Measurements from ENCODE around the gene TLE2. TPM values are rescaled to one million over a fixed set of nuclear protein-coding genes. Genes with fewer than 3 reads are reported as not detected.

The TLE2 gene
- total RNA-seq, 2 donors from 2014 or later = 34.5 to 45.2 TPM

DNA sequence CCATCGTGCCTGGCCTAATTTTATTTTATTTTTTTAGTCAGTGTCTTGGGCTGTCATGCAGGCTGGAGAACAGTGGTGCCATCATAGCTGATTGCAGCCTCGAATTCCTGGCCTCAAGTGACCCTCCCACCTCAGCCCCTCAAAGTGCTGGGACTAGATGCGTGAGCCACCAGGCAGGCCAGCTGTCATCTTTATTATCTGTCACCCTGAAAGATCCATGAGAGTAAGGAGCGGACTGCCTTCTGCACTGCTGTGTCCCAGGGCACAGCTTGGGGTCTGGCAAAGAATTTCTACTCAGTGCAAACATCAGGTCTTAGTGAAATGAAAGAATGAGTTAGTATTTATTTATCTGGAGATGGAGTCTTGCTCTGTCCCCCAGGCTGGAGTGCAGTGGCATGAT, 42.7 kb upstream of the TLE2 start:
- ATAC-seq (no peak), DNase-seq (no peak)
- no peaks in the 10 kb centered on the region for H3K9me3 ChIP-seq
- intact Hi-C loops (cut with DNase I) = loop anchor here (5.0 kb wide), 1 partner anchor 41 kb away; no protein-coding TSS in a partner anchor
- H3K27me3 ChIP-seq = no peaks in the 10 kb centered on the region
- H3K36me3 ChIP-seq (replicated peaks in 1 of 2; ENCODE audit: insufficient read depth in 1 of 2, low read depth in 2 of 2) = no peaks in the 10 kb centered on the region
- no peak overlapping the region for H3K4me3 ChIP-seq
- H3K27ac ChIP-seq = no peak overlapping the region
- 83 to 88% methylated on average over 4 of the region's 4 CpGs for WGBS, 2 donors
- TF ChIP-seq CTCF (IDR thresholded peaks at IDR 0.05) = no peak
- TF ChIP-seq POLR2A (IDR thresholded peaks at IDR 0.05) = no peak
- H3K4me1 ChIP-seq = peaks cover 9% of the 10 kb centered on the region

GRCh38 chr19:3068071-3068470, 39.0 kb upstream of the TLE2 start:
- H3K9me3 ChIP-seq = no peaks in the 10 kb centered on the region
- H3K4me1 ChIP-seq = peaks cover 22% of the 10 kb centered on the region
- no peak overlapping the region for H3K4me3 ChIP-seq
- TF ChIP-seq CTCF (IDR thresholded peaks at IDR 0.05) (peak in 1 of 7 experiments; percentile 27), POLR2A (IDR thresholded peaks at IDR 0.05) (peak in 2 of 3 donors; percentile 10 to 32)
- DNase-seq (peak; percentile 57 to 76 (median 76)), ATAC-seq (peak; percentile 81)
- intact Hi-C loops (cut with DNase I) = no loop called here
- 41 to 80% methylated on average over 1 to 20 of the region's 21 CpGs for WGBS, 2 donors
- H3K36me3 ChIP-seq (replicated peaks in 1 of 2; ENCODE audit: insufficient read depth in 1 of 2, low read depth in 2 of 2) = no peaks in the 10 kb centered on the region
- peak overlapping the region in 3 of 4 donors; percentile 52 to 79 (median 67) for H3K27ac ChIP-seq
- no peaks in the 10 kb centered on the region for H3K27me3 ChIP-seq

GRCh38 chr19:3067563-3067962, 38.5 kb upstream of the TLE2 start:
- peaks cover 28% of the 10 kb centered on the region for H3K4me1 ChIP-seq
- H3K9me3 ChIP-seq = no peaks in the 10 kb centered on the region
- no peak for TF ChIP-seq POLR2A (IDR thresholded peaks at IDR 0.05)
- TF ChIP-seq CTCF (IDR thresholded peaks at IDR 0.05) = no peak
- ATAC-seq (no peak), DNase-seq (no peak)
- 87 to 88% methylated on average over 9 of the region's 9 CpGs for WGBS, 2 donors
- no peaks in the 10 kb centered on the region for H3K36me3 ChIP-seq (replicated peaks in 1 of 2; ENCODE audit: insufficient read depth in 1 of 2, low read depth in 2 of 2)
- peak overlapping the region in 3 of 4 donors; percentile 52 to 79 (median 67) for H3K27ac ChIP-seq
- H3K4me3 ChIP-seq = no peak overlapping the region
- intact Hi-C loops (cut with DNase I) = no loop called here
- H3K27me3 ChIP-seq = no peaks in the 10 kb centered on the region

- Histone ChIP-seq H3K27ac (peak overlapping the region in 3 of 4 donors; percentile 77 to 80 (median 79)), H3K4me1 (peaks cover 28% of the 10 kb centered on the region), H3K9me3 (no peaks in the 10 kb centered on the region), H3K27me3 (no peaks in the 10 kb centered on the region), H3K36me3 (replicated peaks in 1 of 2; ENCODE audit: insufficient read depth in 1 of 2, low read depth in 2 of 2) (no peaks in the 10 kb centered on the region), H3K4me3 (no peak overlapping the region)
- no peak for DNase-seq
- intact Hi-C loops (cut with DNase I) = no loop called here
- WGBS, 2 donors = 77 to 80% methylated on average over 16 of the region's 16 CpGs
- no peak for ATAC-seq
- no peak for TF ChIP-seq CTCF (IDR thresholded peaks at IDR 0.05)
- TF ChIP-seq POLR2A (IDR thresholded peaks at IDR 0.05) = no peak
Measured at GRCh38 chr19:3066482-3067049, 37.5 kb upstream of the TLE2 start.
